Measurements from ENCODE around the gene LTB4R2. TPM values are rescaled to one million over a fixed set of nuclear protein-coding genes. Genes with fewer than 3 reads are reported as not detected.

Gene LTB4R2
- total and polyA plus RNA-seq, 2 of the 8 experiments (the other 6 are each of a cell fraction or from before 2014, with no cell fraction given): 5.3 to 6.7 TPM

GRCh38 chr14:24264298-24264697 is 45.6 kb upstream of the LTB4R2 start (continued):
- TF ChIP-seq CHD7 (IDR thresholded peaks at IDR 0.05; ENCODE audit: insufficient replicate concordance, low read length) (no peak), HDAC6 (IDR thresholded peaks at IDR 0.05; ENCODE audit: low read depth, low read length) (no peak), USF2 (IDR thresholded peaks at IDR 0.05; ENCODE audit: low read length) (no peak), HDAC2 (IDR thresholded peaks at IDR 0.05; ENCODE audit: borderline replicate concordance in 1 of 2, low read depth in 2 of 2, low read length in 2 of 2) (no peak), SRF (IDR thresholded peaks at IDR 0.05; ENCODE audit: low read depth, low read length) (no peak), SP1 (IDR thresholded peaks at IDR 0.05; ENCODE audit: low read depth, low read length) (no peak), TBP (IDR thresholded peaks at IDR 0.05; ENCODE audit: low read depth, low read length) (no peak), RXRA (IDR thresholded peaks at IDR 0.05; ENCODE audit: insufficient read depth, low read depth, low read length) (no peak), BACH1 (IDR thresholded peaks at IDR 0.05; ENCODE audit: low read length) (no peak), ZNF274 (IDR thresholded peaks at IDR 0.05; ENCODE audit: borderline replicate concordance, extremely low read depth, low read length) (no peak), MAFK (IDR thresholded peaks at IDR 0.05; ENCODE audit: low read depth, low read length) (no peak)
